ENCODE data around the gene PRLR.

DNA sequence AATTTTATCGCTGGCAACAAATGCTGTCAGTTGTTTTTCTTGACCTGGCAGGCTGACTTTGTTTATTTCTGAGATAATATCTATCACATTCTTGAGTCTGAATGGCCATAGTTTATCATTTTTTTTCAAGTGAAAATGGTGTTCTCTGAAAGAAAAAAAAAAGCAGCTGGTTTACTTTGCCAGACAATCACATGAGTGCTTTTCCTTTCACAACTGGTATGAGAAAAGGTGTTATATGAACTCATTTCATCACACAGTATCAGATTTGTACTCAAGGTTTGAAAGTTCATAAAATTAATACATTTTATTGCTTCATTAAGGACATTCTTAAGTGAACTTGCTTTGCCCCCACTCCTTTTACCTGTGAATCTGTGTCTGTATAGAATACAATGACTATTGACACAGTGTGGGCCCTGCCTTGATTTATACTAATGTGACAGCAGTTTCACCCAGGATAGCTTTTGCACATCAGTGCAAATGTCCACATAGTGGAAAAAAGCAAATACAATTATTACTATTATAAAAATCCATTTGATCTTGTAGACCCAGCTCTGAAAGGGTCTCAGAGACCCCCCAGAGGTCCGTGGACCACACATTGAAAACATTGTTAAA, 33.1 kb upstream of the PRLR start:
- TF ChIP-seq, protein P1, sequence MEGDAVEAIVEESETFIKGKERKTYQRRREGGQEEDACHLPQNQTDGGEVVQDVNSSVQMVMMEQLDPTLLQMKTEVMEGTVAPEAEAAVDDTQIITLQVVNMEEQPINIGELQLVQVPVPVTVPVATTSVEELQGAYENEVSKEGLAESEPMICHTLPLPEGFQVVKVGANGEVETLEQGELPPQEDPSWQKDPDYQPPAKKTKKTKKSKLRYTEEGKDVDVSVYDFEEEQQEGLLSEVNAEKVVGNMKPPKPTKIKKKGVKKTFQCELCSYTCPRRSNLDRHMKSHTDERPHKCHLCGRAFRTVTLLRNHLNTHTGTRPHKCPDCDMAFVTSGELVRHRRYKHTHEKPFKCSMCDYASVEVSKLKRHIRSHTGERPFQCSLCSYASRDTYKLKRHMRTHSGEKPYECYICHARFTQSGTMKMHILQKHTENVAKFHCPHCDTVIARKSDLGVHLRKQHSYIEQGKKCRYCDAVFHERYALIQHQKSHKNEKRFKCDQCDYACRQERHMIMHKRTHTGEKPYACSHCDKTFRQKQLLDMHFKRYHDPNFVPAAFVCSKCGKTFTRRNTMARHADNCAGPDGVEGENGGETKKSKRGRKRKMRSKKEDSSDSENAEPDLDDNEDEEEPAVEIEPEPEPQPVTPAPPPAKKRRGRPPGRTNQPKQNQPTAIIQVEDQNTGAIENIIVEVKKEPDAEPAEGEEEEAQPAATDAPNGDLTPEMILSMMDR (IDR thresholded peaks at IDR 0.05; ENCODE audit: low read depth, low read length, poor library complexity, severe bottlenecking), result no peak
- TF ChIP-seq EZH2phosphoT487 (IDR thresholded peaks at IDR 0.05; ENCODE audit: borderline replicate concordance, low read length), result no peak

Data from DOHH2 (cell line).